HFFc6 (cell line): ENCODE results near the gene PANX2. TPM values are rescaled to one million over a fixed set of nuclear protein-coding genes. Genes with fewer than 3 reads are reported as not detected.
"Not testable (repeated sequence)": the region's sequence is repeated elsewhere in the genome, so short reads cannot be mapped to it uniquely, and the experiment has no call there.

Experiments
- DNase-seq: peaks from one replicate; pipeline ENCODE4 v3.0.0-alpha.2; 2018
- H3K27ac Mint-ChIP-seq: 2 replicates; pipeline ENCODE4 v1.8.0; 2020; ENCODE audit warnings: mild to moderate bottlenecking, mixed read lengths
- H3K27me3 Mint-ChIP-seq: 2 replicates; pipeline ENCODE4 v1.8.0; 2021; ENCODE audit warnings: mild to moderate bottlenecking, moderate library complexity, mixed read lengths; ENCODE audit not compliant: insufficient read depth
- H3K36me3 Mint-ChIP-seq: 2 replicates; pipeline ENCODE4 v1.8.0; 2021; ENCODE audit warnings: low read depth, mixed read lengths
- H3K4me1 Mint-ChIP-seq: 2 replicates; pipeline ENCODE4 v1.8.0; 2020; ENCODE audit warnings: low read depth, mixed read lengths
- H3K4me3 Mint-ChIP-seq: 2 replicates; pipeline ENCODE4 v1.8.0; 2020; ENCODE audit warnings: mild to moderate bottlenecking, moderate library complexity, mixed read lengths
- H3K9me3 Mint-ChIP-seq: 2 replicates; pipeline ENCODE4 v1.8.0; 2020; ENCODE audit warnings: mild to moderate bottlenecking, mixed read lengths
- CTCF ChIP-seq: fragments of 200-600 bp; sonication (generic); IDR thresholded peaks from 2 replicates; pipeline ENCODE4 v1.5.0; 2021; ENCODE audit warnings: antibody characterized with exemption, mild to moderate bottlenecking
- total RNA-seq, 6 experiments: library from RNA; stranded (reverse); fragmentation: NEBNext Ultra II Directional; extraction: Animal tissue kit (Norgen Biotek cat#: 25700); gene quantifications; 2 replicates in 1 of 6; 3 replicates in 5 of 6; pipeline ENCODE4 v1.2.3, GENCODE V29; 2021

Gene PANX2
- total RNA-seq, 6 experiments from 2014 or later = 1.2 to 2.3 (median 1.3) TPM

DNA sequence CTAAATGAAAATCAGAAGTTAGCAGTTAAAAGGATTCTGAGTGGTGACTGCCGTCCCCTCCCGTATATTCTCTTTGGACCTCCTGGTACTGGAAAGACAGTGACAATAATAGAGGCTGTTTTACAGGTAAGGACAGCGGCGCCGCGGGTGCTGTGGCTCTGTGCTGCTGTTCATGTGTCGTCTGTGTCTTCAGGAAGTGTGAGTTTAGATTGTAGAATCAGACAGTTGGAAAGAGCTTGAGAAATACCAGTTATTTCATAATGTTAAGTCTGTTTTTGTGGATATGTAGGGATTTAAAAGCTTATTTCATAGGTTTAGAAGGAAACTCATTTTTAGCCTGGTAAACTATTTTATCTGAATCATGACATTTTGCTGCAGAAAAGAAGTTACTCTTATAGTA is 27.4 kb upstream of the PANX2 start:
- Mint-ChIP-seq H3K27ac (no peak overlapping the region), H3K36me3 (no peaks in the 10 kb centered on the region), H3K27me3 (peaks cover 12% of the 10 kb centered on the region), H3K9me3 (no peaks in the 10 kb centered on the region), H3K4me1 (peaks cover 7% of the 10 kb centered on the region), H3K4me3 (no peak overlapping the region)
- TF ChIP-seq CTCF = no peak
- DNase-seq = no peak

DNA sequence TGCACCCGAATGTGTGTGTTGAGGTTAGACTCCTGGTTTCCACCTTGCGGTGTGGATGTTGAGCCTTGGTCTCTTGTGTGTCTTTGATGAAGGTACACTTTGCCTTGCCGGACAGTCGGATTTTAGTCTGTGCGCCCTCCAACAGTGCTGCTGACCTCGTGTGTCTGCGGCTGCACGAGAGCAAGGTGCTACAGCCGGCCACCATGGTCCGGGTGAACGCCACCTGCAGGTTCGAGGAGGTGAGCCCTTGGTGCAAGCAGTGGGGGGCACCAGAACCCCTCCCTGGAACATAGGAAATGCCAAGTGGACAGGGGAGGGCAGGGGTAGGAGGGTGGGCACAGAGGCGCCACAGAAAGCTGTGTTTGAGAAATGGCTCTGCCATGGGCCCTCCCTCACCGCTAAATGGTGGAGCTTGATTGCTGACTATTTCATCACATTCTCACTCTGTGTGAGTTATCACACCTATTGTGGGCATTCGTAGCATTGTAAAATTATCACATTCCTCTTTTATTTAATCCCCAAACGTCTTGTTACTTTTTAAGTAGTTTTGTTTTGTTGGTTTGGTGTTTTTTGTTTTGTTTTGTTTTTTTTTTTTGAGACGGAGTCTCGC is 26.4 kb upstream of the PANX2 start:
- Mint-ChIP-seq H3K36me3 (no peaks in the 10 kb centered on the region), H3K4me1 (peaks cover 7% of the 10 kb centered on the region), H3K27me3 (peaks cover 12% of the 10 kb centered on the region), H3K27ac (no peak overlapping the region), H3K9me3 (no peaks in the 10 kb centered on the region), H3K4me3 (no peak overlapping the region)
- DNase-seq = no peak
- no peak for TF ChIP-seq CTCF

- H3K36me3 Mint-ChIP-seq = no peaks in the 10 kb centered on the region
- no peak overlapping the region for H3K4me3 Mint-ChIP-seq
- peaks cover 12% of the 10 kb centered on the region for H3K27me3 Mint-ChIP-seq
- H3K27ac Mint-ChIP-seq = no peak overlapping the region
- no peak for DNase-seq
- H3K9me3 Mint-ChIP-seq = no peaks in the 10 kb centered on the region
- peaks cover 7% of the 10 kb centered on the region for H3K4me1 Mint-ChIP-seq
- no peak for TF ChIP-seq CTCF
Measured at GRCh38 chr22:50145721-50146438, 24.7 kb upstream of the PANX2 start.

- Mint-ChIP-seq H3K27ac (no peak overlapping the region), H3K9me3 (no peaks in the 10 kb centered on the region), H3K4me1 (peaks cover 7% of the 10 kb centered on the region), H3K4me3 (no peak overlapping the region), H3K36me3 (no peaks in the 10 kb centered on the region), H3K27me3 (peaks cover 12% of the 10 kb centered on the region)
- peak; percentile 87 for TF ChIP-seq CTCF
- DNase-seq = peak; percentile 72
Measured at GRCh38 chr22:50146439-50147238, 23.9 kb upstream of the PANX2 start.

DNA sequence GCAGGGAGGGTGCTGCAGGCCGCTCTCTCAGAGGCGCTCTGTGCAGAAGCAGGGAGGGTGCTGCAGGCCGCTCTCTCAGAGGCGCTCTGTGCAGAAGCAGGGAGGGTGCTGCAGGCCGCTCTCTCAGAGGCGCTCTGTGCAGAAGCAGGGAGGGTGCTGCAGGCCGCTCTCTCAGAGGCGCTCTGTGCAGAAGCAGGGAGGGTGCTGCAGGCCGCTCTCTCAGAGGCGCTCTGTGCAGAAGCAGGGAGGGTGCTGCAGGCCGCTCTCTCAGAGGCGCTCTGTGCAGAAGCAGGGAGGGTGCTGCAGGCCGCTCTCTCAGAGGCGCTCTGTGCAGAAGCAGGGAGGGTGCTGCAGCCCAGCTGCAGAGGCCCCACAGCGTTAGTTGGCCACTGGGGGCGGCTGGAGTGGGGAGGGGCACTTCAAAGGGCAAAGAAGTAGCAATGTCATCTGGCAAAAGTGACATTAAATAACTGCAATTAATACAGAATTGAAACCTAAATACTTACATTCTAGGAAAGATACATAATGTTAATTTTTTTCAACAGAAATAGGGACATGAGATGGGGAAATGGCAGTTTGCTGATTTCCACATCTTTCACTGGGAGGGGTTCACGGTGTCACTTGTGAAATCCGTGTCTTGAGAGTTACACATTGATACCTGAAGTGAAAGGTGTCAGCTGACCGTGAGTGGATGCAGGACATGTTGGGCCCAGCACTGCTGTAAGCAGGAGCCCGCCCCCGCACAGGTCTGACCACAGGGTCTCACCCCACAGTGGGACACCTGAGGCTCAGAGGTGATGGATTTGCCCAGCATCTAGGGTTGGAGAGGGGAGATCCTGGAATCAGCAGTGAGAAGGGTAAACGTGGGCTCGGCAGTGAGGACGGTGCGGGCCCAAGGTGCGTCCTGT is 23.0 kb upstream of the PANX2 start:
- DNase-seq, H3K27me3 Mint-ChIP-seq, H3K4me3 Mint-ChIP-seq: not testable (repeated sequence)

More for the DNA sequence above, 23.0 kb upstream of the PANX2 start:
- not testable (repeated sequence) for H3K9me3 Mint-ChIP-seq, H3K27ac Mint-ChIP-seq, H3K4me1 Mint-ChIP-seq, H3K36me3 Mint-ChIP-seq
